H9 (cell line): ENCODE data around the gene FAM25A. TPM values are rescaled to one million over a fixed set of nuclear protein-coding genes. Genes with fewer than 3 reads are reported as not detected.
"Not testable (repeated sequence)": the region's sequence is repeated elsewhere in the genome, so short reads cannot be mapped to it uniquely, and the experiment has no call there.

Experiments
- DNase-seq: peaks from one replicate; pipeline ENCODE4 v3.0.0-alpha.2; 2017
- H2AFZ ChIP-seq: one replicate; pipeline ENCODE4 v1.6.1; 2013; ENCODE audit warnings: mild to moderate bottlenecking, low read length, control low read depth, moderate library complexity
- H2AK5ac ChIP-seq: 2 replicates; pipeline ENCODE4 v1.6.1; 2013; ENCODE audit warnings: low read length, control low read depth, mixed read lengths; ENCODE audit not compliant: insufficient read length
- H2BK120ac ChIP-seq: one replicate; pipeline ENCODE4 v1.6.1; 2013; ENCODE audit warnings: low read depth, mild to moderate bottlenecking, low read length, control low read depth, inconsistent platforms; ENCODE audit not compliant: poor library complexity, severe bottlenecking
- H2BK12ac ChIP-seq: 2 replicates; pipeline ENCODE4 v1.6.1; 2013; ENCODE audit warnings: low read length, control low read depth, mixed read lengths, low read depth; ENCODE audit not compliant: insufficient read length
- H2BK15ac ChIP-seq: 2 replicates; pipeline ENCODE4 v1.6.1; 2013; ENCODE audit warnings: low read depth, low read length, control low read depth
- H2BK20ac ChIP-seq: one replicate; pipeline ENCODE4 v1.6.1; 2013; ENCODE audit warnings: low read depth, mild to moderate bottlenecking, low read length, control low read depth, inconsistent platforms; ENCODE audit not compliant: poor library complexity, severe bottlenecking
- H2BK5ac ChIP-seq: 2 replicates; pipeline ENCODE4 v1.6.1; 2013; ENCODE audit warnings: low read length, control low read depth, mixed read lengths; ENCODE audit not compliant: insufficient read length
- H3K14ac ChIP-seq: 2 replicates; pipeline ENCODE4 v1.6.1; 2013; ENCODE audit warnings: low read length, control low read depth; ENCODE audit not compliant: insufficient read depth
- H3K18ac ChIP-seq: 2 replicates; pipeline ENCODE4 v1.6.1; 2013; ENCODE audit warnings: low read depth, mild to moderate bottlenecking, mixed read lengths, low read length, control low read depth; ENCODE audit not compliant: insufficient read length
- H3K23ac ChIP-seq: 2 replicates; pipeline ENCODE4 v1.6.1; 2013; ENCODE audit warnings: low read length, control low read depth, mixed read lengths, low read depth; ENCODE audit not compliant: insufficient read length
- H3K23me2 ChIP-seq: 2 replicates; pipeline ENCODE4 v1.6.1; 2013; ENCODE audit warnings: low read depth, mild to moderate bottlenecking, mixed read lengths, low read length, control low read depth; ENCODE audit not compliant: insufficient read length, poor library complexity, severe bottlenecking
- H3K27ac ChIP-seq: 2 replicates; pipeline ENCODE4 v1.5.1; 2013; ENCODE audit warnings: low read length, control low read depth, mixed read lengths, low read depth; ENCODE audit not compliant: insufficient read length
- H3K27me3 ChIP-seq: 2 replicates; pipeline ENCODE4 v1.6.1; 2013; ENCODE audit warnings: low read length, control low read depth, inconsistent platforms; ENCODE audit not compliant: insufficient read depth
- H3K4ac ChIP-seq: 2 replicates; pipeline ENCODE4 v1.6.1; 2013; ENCODE audit warnings: low read depth, mild to moderate bottlenecking, control low read depth, inconsistent platforms, low read length, moderate library complexity
- H3K4me1 ChIP-seq: 2 replicates; pipeline ENCODE4 v1.6.1; 2013; ENCODE audit warnings: low read length, control low read depth, inconsistent platforms; ENCODE audit not compliant: insufficient read depth
- H3K4me2 ChIP-seq: 2 replicates; pipeline ENCODE4 v1.6.1; 2013; ENCODE audit warnings: low read length, control low read depth, mixed read lengths; ENCODE audit not compliant: insufficient read length, insufficient read depth
- H3K56ac ChIP-seq: 2 replicates; pipeline ENCODE4 v1.6.1; 2013; ENCODE audit warnings: low read depth, mild to moderate bottlenecking, mixed read lengths, low read length, control low read depth; ENCODE audit not compliant: insufficient read length
- H3K79me1 ChIP-seq: 2 replicates; pipeline ENCODE4 v1.6.1; 2013; ENCODE audit warnings: low read depth, mild to moderate bottlenecking, moderate library complexity, low read length, control low read depth, inconsistent platforms; ENCODE audit not compliant: insufficient read depth, poor library complexity, severe bottlenecking
- H3K79me2 ChIP-seq: 2 replicates; pipeline ENCODE4 v1.6.1; 2013; ENCODE audit warnings: low read length, control low read depth, inconsistent platforms; ENCODE audit not compliant: insufficient read depth
- H3K9ac ChIP-seq: 2 replicates; pipeline ENCODE4 v1.6.1; 2013; ENCODE audit warnings: low read length, control low read depth, mixed read lengths; ENCODE audit not compliant: insufficient read length; ENCODE audit errors: extremely low read depth
- H3K9me3 ChIP-seq: one replicate; pipeline ENCODE4 v1.6.1; 2013; ENCODE audit warnings: low read depth, low read length, inconsistent platforms; ENCODE audit not compliant: control insufficient read depth
- H3T11ph ChIP-seq: one replicate; pipeline ENCODE4 v1.6.1; 2013; ENCODE audit warnings: mild to moderate bottlenecking, low read length, control low read depth, inconsistent platforms
- H4K20me1 ChIP-seq: one replicate; pipeline ENCODE4 v1.6.1; 2013; ENCODE audit not compliant: control insufficient read depth, insufficient read length, insufficient read depth
- H4K5ac ChIP-seq: 2 replicates; pipeline ENCODE4 v1.6.1; 2013; ENCODE audit warnings: low read depth, mild to moderate bottlenecking, mixed read lengths, low read length, control low read depth; ENCODE audit not compliant: insufficient read length
- H4K8ac ChIP-seq: replicated peaks from 2 replicates; pipeline ENCODE4 v1.6.1; 2013; ENCODE audit warnings: low read length, control low read depth, mixed read lengths, low read depth; ENCODE audit not compliant: insufficient read length
- H4K91ac ChIP-seq: 2 replicates; pipeline ENCODE4 v1.6.1; 2013; ENCODE audit warnings: low read depth, mild to moderate bottlenecking, moderate library complexity, mixed read lengths, low read length, control low read depth; ENCODE audit not compliant: insufficient read length
- H3K27ac Mint-ChIP-seq, 3 experiments: 2 replicates in 2 of 3; 3 replicates in 1 of 3; pipeline ENCODE4 v1.8.0; 2020 to 2021; ENCODE audit warnings: mixed read lengths in 3 of 3, mild to moderate bottlenecking in 1 of 3, moderate library complexity in 1 of 3
- H3K27me3 Mint-ChIP-seq: 2 replicates; pipeline ENCODE4 v1.8.0; 2021; ENCODE audit warnings: low read depth, mild to moderate bottlenecking, moderate library complexity, mixed read lengths
- H3K36me3 Mint-ChIP-seq, 3 experiments: 2 replicates in 2 of 3; 3 replicates in 1 of 3; pipeline ENCODE4 v1.8.0; 2020 to 2021; ENCODE audit warnings: low read depth in 3 of 3, mixed read lengths in 3 of 3; ENCODE audit not compliant: insufficient read depth in 1 of 3
- H3K4me1 Mint-ChIP-seq, 2 experiments: 2 replicates each; pipeline ENCODE4 v1.8.0; 2020; ENCODE audit warnings: mixed read lengths in 2 of 2
- H3K4me3 Mint-ChIP-seq, 2 experiments: 2 replicates in 1 of 2; 3 replicates in 1 of 2; pipeline ENCODE4 v1.8.0; 2020 to 2021; ENCODE audit warnings: mild to moderate bottlenecking in 2 of 2, mixed read lengths in 2 of 2, moderate library complexity in 1 of 2
- H3K9me3 Mint-ChIP-seq, 2 experiments: 2 replicates in 1 of 2; 3 replicates in 1 of 2; pipeline ENCODE4 v1.8.0; 2020; ENCODE audit warnings: mild to moderate bottlenecking in 2 of 2, mixed read lengths in 2 of 2, moderate library complexity in 1 of 2
- WGBS: extraction: QIAGEN DNeasy Blood & Tissue Kit; methylation state at CpG from one replicate; pipeline ENCODE4 v1.1.7; 2013; ENCODE audit warnings: missing lambda C conversion rate, low lambda C conversion rate, mixed read lengths; ENCODE audit not compliant: insufficient read length; ENCODE audit errors: extremely low coverage; 5-methylcytosine and 5-hydroxymethylcytosine counted together
- total RNA-seq: library from RNA; stranded (reverse); gene quantifications from 2 replicates; pipeline ENCODE4 v1.2.1, GENCODE V29; 2021

The FAM25A gene
- total RNA-seq, 1 experiment from 2014 or later = not detected

DNA sequence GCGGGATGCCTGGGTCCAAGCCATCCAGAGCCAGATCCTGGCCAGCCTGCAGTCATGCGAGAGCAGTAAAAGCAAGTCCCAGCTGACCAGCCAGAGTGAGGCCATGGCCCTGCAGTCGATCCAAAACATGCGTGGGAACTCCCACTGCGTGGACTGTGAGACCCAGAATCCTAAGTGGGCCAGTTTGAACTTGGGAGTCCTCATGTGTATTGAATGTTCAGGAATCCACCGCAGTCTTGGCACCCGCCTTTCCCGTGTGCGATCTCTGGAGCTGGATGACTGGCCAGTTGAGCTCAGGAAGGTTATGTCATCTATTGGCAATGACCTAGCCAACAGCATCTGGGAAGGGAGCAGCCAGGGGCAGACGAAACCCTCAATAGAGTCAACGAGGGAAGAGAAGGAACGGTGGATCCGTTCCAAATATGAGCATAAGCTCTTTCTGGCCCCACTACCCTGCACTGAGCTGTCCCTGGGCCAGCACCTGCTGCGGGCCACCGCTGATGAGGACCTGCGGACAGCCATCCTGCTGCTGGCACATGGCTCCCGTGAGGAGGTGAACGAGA, 10.9 kb upstream of the FAM25A start:
- H2BK12ac ChIP-seq, H3K4me1 Mint-ChIP-seq, H2BK5ac ChIP-seq, H2AK5ac ChIP-seq, H3K4me3 Mint-ChIP-seq, H3K4ac ChIP-seq, H3K27ac ChIP-seq, H2BK120ac ChIP-seq, H3K9me3 ChIP-seq, H3K14ac ChIP-seq, H3K56ac ChIP-seq, H3K27ac Mint-ChIP-seq, DNase-seq, H2BK15ac ChIP-seq, H3K23ac ChIP-seq, H3K79me2 ChIP-seq, H3K36me3 Mint-ChIP-seq, H3T11ph ChIP-seq, H3K23me2 ChIP-seq, H4K91ac ChIP-seq, H3K18ac ChIP-seq, H2AFZ ChIP-seq, H3K9ac ChIP-seq, H3K27me3 Mint-ChIP-seq, H2BK20ac ChIP-seq, H3K4me1 ChIP-seq, H3K27me3 ChIP-seq, H3K9me3 Mint-ChIP-seq, H3K4me2 ChIP-seq, H4K5ac ChIP-seq, H3K79me1 ChIP-seq, H4K8ac ChIP-seq, H4K20me1 ChIP-seq: not testable (repeated sequence)
- WGBS = no CpG with 5 or more reads among the region's 18 CpGs

DNA sequence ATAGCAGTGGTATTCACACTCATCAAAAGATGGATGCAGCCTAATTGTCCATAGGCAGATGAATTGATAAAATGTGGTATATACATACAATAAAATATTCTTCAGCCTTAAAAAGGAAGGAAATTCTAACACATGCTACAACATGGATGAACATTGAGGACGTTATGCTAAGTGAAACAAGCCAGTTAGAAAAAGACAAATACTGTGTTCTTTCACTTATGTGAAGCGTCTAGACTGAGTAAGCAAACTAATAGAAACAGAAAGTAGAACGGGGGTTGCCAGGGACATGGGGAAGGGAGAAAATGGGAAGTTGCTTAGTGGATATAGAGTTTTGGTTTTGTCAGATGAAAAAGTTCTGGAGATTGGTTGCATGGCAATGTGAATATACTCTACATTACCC, 6.6 kb upstream of the FAM25A start:
- not testable (repeated sequence) for H3K9ac ChIP-seq, H3K4me1 ChIP-seq, H3T11ph ChIP-seq, H2BK15ac ChIP-seq, H2BK20ac ChIP-seq, H4K8ac ChIP-seq, H2AFZ ChIP-seq, H3K4me2 ChIP-seq, H4K5ac ChIP-seq, H4K20me1 ChIP-seq, H3K4me1 Mint-ChIP-seq, H3K4me3 Mint-ChIP-seq, H3K23me2 ChIP-seq, H3K79me2 ChIP-seq, H3K27me3 Mint-ChIP-seq, DNase-seq, H3K27ac ChIP-seq, H3K27ac Mint-ChIP-seq, H3K9me3 Mint-ChIP-seq, H3K23ac ChIP-seq, H3K14ac ChIP-seq, H4K91ac ChIP-seq, H3K4ac ChIP-seq, H3K36me3 Mint-ChIP-seq, H3K27me3 ChIP-seq, H3K18ac ChIP-seq, H2BK12ac ChIP-seq, H2BK5ac ChIP-seq, H3K9me3 ChIP-seq, H2AK5ac ChIP-seq, H3K79me1 ChIP-seq, H3K56ac ChIP-seq, H2BK120ac ChIP-seq
- WGBS = no CpG with 5 or more reads among the region's 3 CpGs
